ENCODE measurements around the gene CILP2.

- TF ChIP-seq CTCF (IDR thresholded peaks at IDR 0.05; ENCODE audit: insufficient read depth, low read length, poor library complexity, severe bottlenecking) (peak; percentile 18), EZH2phosphoT487 (conservative IDR thresholded peaks at IDR 0.05; ENCODE audit: low read length) (no peak)
Observed at GRCh38 chr19:19525611-19526380, 12.3 kb upstream of the CILP2 start.
